ENCODE data around the gene BRINP1.

GRCh38 chr9:119409552-119409951 is 40.3 kb upstream of the BRINP1 start:
- TF ChIP-seq CTCF (IDR thresholded peaks at IDR 0.05; ENCODE audit: extremely low read depth in 1 of 2, insufficient read depth in 1 of 2, low read depth in 1 of 2, low read length in 2 of 2) (no peak), POLR2AphosphoS5 (IDR thresholded peaks at IDR 0.05; ENCODE audit: insufficient read depth, low read depth, low read length) (no peak), GATA2 (IDR thresholded peaks at IDR 0.05; ENCODE audit: insufficient read depth, insufficient read length, low read depth, low read length) (no peak), POLR2A (IDR thresholded peaks at IDR 0.05; ENCODE audit: low read depth, low read length) (no peak), EZH2 (IDR thresholded peaks at IDR 0.05; ENCODE audit: borderline replicate concordance, low read depth, low read length, severe bottlenecking) (no peak), MYC (IDR thresholded peaks at IDR 0.05; ENCODE audit: low read depth, low read length) (no peak), MAX (IDR thresholded peaks at IDR 0.05; ENCODE audit: insufficient read depth, insufficient read length) (no peak), FOS (IDR thresholded peaks at IDR 0.05; ENCODE audit: borderline replicate concordance, insufficient read depth, low read length) (no peak), JUN (IDR thresholded peaks at IDR 0.05; ENCODE audit: borderline replicate concordance, insufficient read depth, insufficient read length, low read depth) (no peak)

Measured in endothelial cell of umbilical vein (primary cell).